ENCODE results near the gene LRP8. TPM values are rescaled to one million over a fixed set of nuclear protein-coding genes. Genes with fewer than 3 reads are reported as not detected.

LRP8 gene
- total RNA-seq, 1 donor from 2014 or later, result 4.4 TPM

- H3K27me3 Mint-ChIP-seq, result no peaks in the 10 kb centered on the region
- no peaks in the 10 kb centered on the region for H3K9me3 Mint-ChIP-seq (ENCODE audit: low read depth)
- no peak overlapping the region for H3K4me3 Mint-ChIP-seq (ENCODE audit: low read depth)
- H3K4me1 Mint-ChIP-seq (ENCODE audit: low read depth), result peaks cover 2% of the 10 kb centered on the region
- no peak for DNase-seq (ENCODE audit: low spot score, unreplicated experiment)
- H3K27ac Mint-ChIP-seq, result no peak overlapping the region
- no peaks in the 10 kb centered on the region for H3K36me3 Mint-ChIP-seq (ENCODE audit: insufficient read depth)
- TF ChIP-seq CTCF (IDR thresholded peaks at IDR 0.05; ENCODE audit: unreplicated experiment), result no peak
Measured at GRCh38 chr1:53303243-53303642, 24.6 kb downstream of the LRP8 start.

GRCh38 chr1:53299233-53299632 is 28.6 kb downstream of the LRP8 start:
- no peak overlapping the region for H3K27ac Mint-ChIP-seq

GRCh38 chr1:53298045-53298637 is 29.7 kb downstream of the LRP8 start:
- Mint-ChIP-seq H3K36me3 (ENCODE audit: insufficient read depth) (no peaks in the 10 kb centered on the region), H3K4me3 (ENCODE audit: low read depth) (no peak overlapping the region), H3K27ac (no peak overlapping the region), H3K9me3 (ENCODE audit: low read depth) (no peaks in the 10 kb centered on the region), H3K27me3 (no peaks in the 10 kb centered on the region), H3K4me1 (ENCODE audit: low read depth) (peaks cover 8% of the 10 kb centered on the region)
- no peak for DNase-seq (ENCODE audit: low spot score, unreplicated experiment)
- no peak for TF ChIP-seq CTCF (IDR thresholded peaks at IDR 0.05; ENCODE audit: unreplicated experiment)

More at GRCh38 chr1:53299233-53299632, 28.6 kb downstream of the LRP8 start:
- H3K27me3 Mint-ChIP-seq, result no peaks in the 10 kb centered on the region
- TF ChIP-seq CTCF (IDR thresholded peaks at IDR 0.05; ENCODE audit: unreplicated experiment), result no peak
- no peak for DNase-seq (ENCODE audit: low spot score, unreplicated experiment)
- peaks cover 10% of the 10 kb centered on the region for H3K4me1 Mint-ChIP-seq (ENCODE audit: low read depth)
- H3K4me3 Mint-ChIP-seq (ENCODE audit: low read depth), result no peak overlapping the region
- H3K9me3 Mint-ChIP-seq (ENCODE audit: low read depth), result no peaks in the 10 kb centered on the region
- H3K36me3 Mint-ChIP-seq (ENCODE audit: insufficient read depth), result no peaks in the 10 kb centered on the region

GRCh38 chr1:53297195-53297594 is 30.7 kb downstream of the LRP8 start:
- Mint-ChIP-seq H3K27ac (no peak overlapping the region), H3K36me3 (ENCODE audit: insufficient read depth) (no peaks in the 10 kb centered on the region), H3K27me3 (no peaks in the 10 kb centered on the region), H3K9me3 (ENCODE audit: low read depth) (no peaks in the 10 kb centered on the region), H3K4me3 (ENCODE audit: low read depth) (no peak overlapping the region), H3K4me1 (ENCODE audit: low read depth) (peaks cover 8% of the 10 kb centered on the region)
- TF ChIP-seq CTCF (IDR thresholded peaks at IDR 0.05; ENCODE audit: unreplicated experiment), result no peak
- no peak for DNase-seq (ENCODE audit: low spot score, unreplicated experiment)

- H3K27me3 Mint-ChIP-seq, result no peaks in the 10 kb centered on the region
- no peak overlapping the region for H3K27ac Mint-ChIP-seq
- no peaks in the 10 kb centered on the region for H3K9me3 Mint-ChIP-seq (ENCODE audit: low read depth)
- no peak overlapping the region for H3K4me3 Mint-ChIP-seq (ENCODE audit: low read depth)
- peaks cover 8% of the 10 kb centered on the region for H3K4me1 Mint-ChIP-seq (ENCODE audit: low read depth)
- no peak for DNase-seq (ENCODE audit: low spot score, unreplicated experiment)
- no peaks in the 10 kb centered on the region for H3K36me3 Mint-ChIP-seq (ENCODE audit: insufficient read depth)
- TF ChIP-seq CTCF (IDR thresholded peaks at IDR 0.05; ENCODE audit: unreplicated experiment), result no peak
Measured at GRCh38 chr1:53296117-53296749, 31.6 kb downstream of the LRP8 start.
